Measurements from ENCODE around the gene TSNAXIP1.

DNA sequence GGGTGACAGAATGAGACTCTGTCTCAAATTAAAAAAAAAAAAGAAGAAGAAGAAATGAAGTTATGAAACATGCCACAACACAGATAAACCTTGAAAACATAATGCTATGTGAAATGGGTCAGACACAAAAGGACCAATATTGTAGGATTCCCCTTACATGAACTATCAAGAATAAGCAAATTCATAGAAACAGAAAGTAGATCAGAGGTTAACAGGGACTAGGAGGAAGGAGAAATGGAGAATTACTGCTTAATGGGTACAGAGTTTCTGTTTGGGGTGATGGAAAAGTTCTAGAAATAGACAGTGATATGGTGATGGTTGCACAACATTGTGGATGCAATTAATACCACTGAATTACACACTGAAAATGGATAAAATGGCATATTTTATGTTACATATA is 16.6 kb upstream of the TSNAXIP1 start:
- TF ChIP-seq POLR2A (IDR thresholded peaks at IDR 0.05): no peak
- TF ChIP-seq, protein P1, sequence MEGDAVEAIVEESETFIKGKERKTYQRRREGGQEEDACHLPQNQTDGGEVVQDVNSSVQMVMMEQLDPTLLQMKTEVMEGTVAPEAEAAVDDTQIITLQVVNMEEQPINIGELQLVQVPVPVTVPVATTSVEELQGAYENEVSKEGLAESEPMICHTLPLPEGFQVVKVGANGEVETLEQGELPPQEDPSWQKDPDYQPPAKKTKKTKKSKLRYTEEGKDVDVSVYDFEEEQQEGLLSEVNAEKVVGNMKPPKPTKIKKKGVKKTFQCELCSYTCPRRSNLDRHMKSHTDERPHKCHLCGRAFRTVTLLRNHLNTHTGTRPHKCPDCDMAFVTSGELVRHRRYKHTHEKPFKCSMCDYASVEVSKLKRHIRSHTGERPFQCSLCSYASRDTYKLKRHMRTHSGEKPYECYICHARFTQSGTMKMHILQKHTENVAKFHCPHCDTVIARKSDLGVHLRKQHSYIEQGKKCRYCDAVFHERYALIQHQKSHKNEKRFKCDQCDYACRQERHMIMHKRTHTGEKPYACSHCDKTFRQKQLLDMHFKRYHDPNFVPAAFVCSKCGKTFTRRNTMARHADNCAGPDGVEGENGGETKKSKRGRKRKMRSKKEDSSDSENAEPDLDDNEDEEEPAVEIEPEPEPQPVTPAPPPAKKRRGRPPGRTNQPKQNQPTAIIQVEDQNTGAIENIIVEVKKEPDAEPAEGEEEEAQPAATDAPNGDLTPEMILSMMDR (IDR thresholded peaks at IDR 0.05): no peak
- no peak for TF ChIP-seq POLR2AphosphoS5 (IDR thresholded peaks at IDR 0.05)
- no peak for TF ChIP-seq EP300 (IDR thresholded peaks at IDR 0.05)

Measured in suprapubic skin (tissue), 4 donors.